Panc1 (cell line): ENCODE data around the gene ENGASE.

Source experiments
- CTCF ChIP-seq: fragments of 450-650 bp; IDR thresholded peaks from 2 replicates; pipeline ENCODE4 v1.5.1; 2017; ENCODE audit warnings: mild to moderate bottlenecking
- REST ChIP-seq, 2 experiments: IDR thresholded peaks; 2 replicates each; pipeline ENCODE4 v1.6.1; 2011 to 2012; ENCODE audit warnings: low read depth in 2 of 2, control low read depth in 1 of 2, low read length in 1 of 2, mild to moderate bottlenecking in 1 of 2, moderate library complexity in 1 of 2; ENCODE audit not compliant: insufficient read depth in 1 of 2

- TF ChIP-seq REST (IDR thresholded peaks at IDR 0.05; ENCODE audit: insufficient read depth in 1 of 2, low read depth in 2 of 2, low read length in 1 of 2) (no peak), CTCF (no peak)
Observed at GRCh38 chr17:79070266-79070880, 4.3 kb upstream of the ENGASE start.
